Right atrium auricular region (tissue), 2 donors: ENCODE results near the gene VSTM5. TPM values are rescaled to one million over a fixed set of nuclear protein-coding genes. Genes with fewer than 3 reads are reported as not detected.

Experiments
- DNase-seq: peaks from one replicate; pipeline ENCODE4 v3.0.0-alpha.2; 2019; ENCODE audit warnings: low spot score
- H3K27ac ChIP-seq, 2 donors: fragments of 200-600 bp; sonication (generic); 1 replicate in 1 of 2; 2 replicates in 1 of 2; pipeline ENCODE4 v1.5.1; 2016 to 2019
- H3K27me3 ChIP-seq, 2 donors: fragments of 200-600 bp; sonication (generic); one replicate each; pipeline versions ENCODE4 v1.5.1 to v1.6.0; 2017 to 2019
- H3K36me3 ChIP-seq: fragments of 200-600 bp; sonication (generic); one replicate; pipeline ENCODE4 v1.5.1; 2016
- H3K4me1 ChIP-seq, 2 donors: fragments of 200-600 bp; sonication (generic); one replicate each; pipeline versions ENCODE4 v1.5.1 to v1.6.0; 2017 to 2019
- H3K4me3 ChIP-seq, 2 donors: fragments of 200-600 bp; sonication (generic); 1 replicate in 1 of 2; 2 replicates in 1 of 2; pipeline ENCODE4 v1.5.1; 2017 to 2019; ENCODE audit warnings: mild to moderate bottlenecking in 1 of 2, moderate library complexity in 1 of 2
- H3K9me3 ChIP-seq, 2 donors: fragments of 200-600 bp; sonication (generic); one replicate each; pipeline ENCODE4 v1.5.1; 2019
- CTCF ChIP-seq, 2 donors: fragments of 200-600 bp; sonication (generic); IDR thresholded peaks; one replicate each; pipeline ENCODE4 v1.5.1; 2019; ENCODE audit warnings: antibody characterized with exemption in 2 of 2
- total RNA-seq, 2 donors: library from RNA; depleted of rRNA; stranded (reverse); fragments of >200 nt; gene quantifications; one replicate each; pipeline ENCODE4 v1.1.0, GENCODE V29; 2016

VSTM5 gene
- total RNA-seq, 2 donors from 2014 or later, result not detected

DNA sequence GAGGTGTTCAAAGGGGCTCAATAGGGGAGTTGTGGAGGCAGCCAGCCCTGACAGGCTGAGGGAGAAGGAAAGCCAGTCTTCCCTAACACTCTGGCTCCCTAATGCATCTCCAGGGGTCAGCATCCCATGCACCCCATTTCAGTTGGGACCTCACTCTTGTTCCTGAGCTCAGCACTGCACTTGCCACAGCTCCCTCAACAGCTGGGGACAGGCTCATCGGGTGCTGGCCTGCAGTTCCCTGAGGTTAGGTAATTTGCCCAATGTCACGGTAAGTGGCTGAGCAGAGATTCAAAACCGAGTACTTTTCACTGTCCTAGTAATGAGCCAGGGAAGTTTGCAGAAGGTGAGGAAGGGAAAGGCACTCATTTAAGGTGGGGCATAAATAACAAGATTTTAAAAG is 20.8 kb downstream of the VSTM5 start:
- TF ChIP-seq CTCF (IDR thresholded peaks at IDR 0.05), result no peak
- Histone ChIP-seq H3K4me1 (no peaks in the 10 kb centered on the region), H3K36me3 (no peaks in the 10 kb centered on the region), H3K27me3 (no peaks in the 10 kb centered on the region), H3K9me3 (no peaks in the 10 kb centered on the region), H3K4me3 (no peak overlapping the region), H3K27ac (no peak overlapping the region)
- no peak for DNase-seq

- Histone ChIP-seq H3K27me3 (no peaks in the 10 kb centered on the region), H3K36me3 (no peaks in the 10 kb centered on the region), H3K4me1 (no peaks in the 10 kb centered on the region), H3K4me3 (no peak overlapping the region), H3K9me3 (no peaks in the 10 kb centered on the region), H3K27ac (no peak overlapping the region)
- TF ChIP-seq CTCF (IDR thresholded peaks at IDR 0.05), result no peak
- DNase-seq, result no peak
Observed at GRCh38 chr11:93827363-93827762, 23.1 kb downstream of the VSTM5 start.

- no peak for TF ChIP-seq CTCF (IDR thresholded peaks at IDR 0.05)
- DNase-seq, result peak; percentile 9
Observed at GRCh38 chr11:93823210-93823609, 27.2 kb downstream of the VSTM5 start.

DNA sequence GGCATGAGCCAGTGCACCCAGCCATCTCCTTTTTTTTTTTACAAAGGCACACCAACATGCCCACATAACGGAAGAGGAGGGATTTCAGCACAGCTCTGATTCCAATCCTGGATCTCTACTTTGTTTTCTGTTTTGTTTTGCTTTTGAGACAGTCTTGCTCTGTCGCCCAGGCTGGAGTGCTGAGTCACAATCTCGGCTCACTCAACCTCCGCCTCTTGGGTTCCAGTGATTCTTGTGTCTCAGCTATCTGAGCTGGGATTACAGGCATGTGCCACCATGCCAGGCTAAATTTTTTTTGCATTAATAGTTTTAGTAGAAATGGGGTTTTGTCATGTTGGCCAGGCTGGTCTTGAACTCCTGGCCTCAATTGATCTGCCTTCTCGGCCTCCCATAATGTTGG is 28.1 kb downstream of the VSTM5 start:
- TF ChIP-seq CTCF (IDR thresholded peaks at IDR 0.05), result no peak
- Histone ChIP-seq H3K9me3 (no peaks in the 10 kb centered on the region), H3K4me3 (no peak overlapping the region), H3K4me1 (peaks cover 0 to 8% of the 10 kb centered on the region in 2 donors), H3K27me3 (no peaks in the 10 kb centered on the region), H3K36me3 (no peaks in the 10 kb centered on the region), H3K27ac (no peak overlapping the region)
- no peak for DNase-seq

More at GRCh38 chr11:93823210-93823609, 27.2 kb downstream of the VSTM5 start:
- Histone ChIP-seq H3K4me1 (no peaks in the 10 kb centered on the region), H3K4me3 (no peak overlapping the region), H3K27me3 (no peaks in the 10 kb centered on the region), H3K36me3 (no peaks in the 10 kb centered on the region), H3K9me3 (no peaks in the 10 kb centered on the region), H3K27ac (no peak overlapping the region)

GRCh38 chr11:93821617-93822016 is 28.8 kb downstream of the VSTM5 start:
- no peak for DNase-seq
- H3K36me3 ChIP-seq, result no peaks in the 10 kb centered on the region
- H3K9me3 ChIP-seq, result no peaks in the 10 kb centered on the region
- no peak for TF ChIP-seq CTCF (IDR thresholded peaks at IDR 0.05)
- peaks cover 0 to 9% of the 10 kb centered on the region in 2 donors for H3K4me1 ChIP-seq
- no peaks in the 10 kb centered on the region for H3K27me3 ChIP-seq
- no peak overlapping the region for H3K27ac ChIP-seq
- no peak overlapping the region for H3K4me3 ChIP-seq

- H3K9me3 ChIP-seq, result no peaks in the 10 kb centered on the region
- no peaks in the 10 kb centered on the region for H3K36me3 ChIP-seq
- H3K27me3 ChIP-seq, result no peaks in the 10 kb centered on the region
- no peak overlapping the region for H3K4me3 ChIP-seq
- H3K27ac ChIP-seq, result no peak overlapping the region
- DNase-seq, result no peak
- H3K4me1 ChIP-seq, result peaks cover 0 to 9% of the 10 kb centered on the region in 2 donors
- TF ChIP-seq CTCF (IDR thresholded peaks at IDR 0.05), result no peak
Observed at GRCh38 chr11:93820847-93821246, 29.6 kb downstream of the VSTM5 start.
